Subcutaneous adipose tissue (tissue), 4 donors: ENCODE data around the gene DNAJC1. TPM values are rescaled to one million over a fixed set of nuclear protein-coding genes. Genes with fewer than 3 reads are reported as not detected.

Experiments
- total RNA-seq, 4 donors: library from RNA; depleted of rRNA; stranded (reverse); fragments of >200 nt; gene quantifications; one replicate each; pipeline ENCODE4 v1.1.0, GENCODE V29; 2016
- TF ChIP-seq, protein P1 (sequence below): fragments of 450-650 bp; IDR thresholded peaks from one replicate; pipeline ENCODE4 v1.5.1; 2016; ENCODE audit warnings: low read depth, mild to moderate bottlenecking, control low read depth, antibody characterized with exemption, moderate library complexity

Gene DNAJC1
- total RNA-seq, 4 donors from 2014 or later: 24.0 to 75.8 (median 56.0) TPM

DNA sequence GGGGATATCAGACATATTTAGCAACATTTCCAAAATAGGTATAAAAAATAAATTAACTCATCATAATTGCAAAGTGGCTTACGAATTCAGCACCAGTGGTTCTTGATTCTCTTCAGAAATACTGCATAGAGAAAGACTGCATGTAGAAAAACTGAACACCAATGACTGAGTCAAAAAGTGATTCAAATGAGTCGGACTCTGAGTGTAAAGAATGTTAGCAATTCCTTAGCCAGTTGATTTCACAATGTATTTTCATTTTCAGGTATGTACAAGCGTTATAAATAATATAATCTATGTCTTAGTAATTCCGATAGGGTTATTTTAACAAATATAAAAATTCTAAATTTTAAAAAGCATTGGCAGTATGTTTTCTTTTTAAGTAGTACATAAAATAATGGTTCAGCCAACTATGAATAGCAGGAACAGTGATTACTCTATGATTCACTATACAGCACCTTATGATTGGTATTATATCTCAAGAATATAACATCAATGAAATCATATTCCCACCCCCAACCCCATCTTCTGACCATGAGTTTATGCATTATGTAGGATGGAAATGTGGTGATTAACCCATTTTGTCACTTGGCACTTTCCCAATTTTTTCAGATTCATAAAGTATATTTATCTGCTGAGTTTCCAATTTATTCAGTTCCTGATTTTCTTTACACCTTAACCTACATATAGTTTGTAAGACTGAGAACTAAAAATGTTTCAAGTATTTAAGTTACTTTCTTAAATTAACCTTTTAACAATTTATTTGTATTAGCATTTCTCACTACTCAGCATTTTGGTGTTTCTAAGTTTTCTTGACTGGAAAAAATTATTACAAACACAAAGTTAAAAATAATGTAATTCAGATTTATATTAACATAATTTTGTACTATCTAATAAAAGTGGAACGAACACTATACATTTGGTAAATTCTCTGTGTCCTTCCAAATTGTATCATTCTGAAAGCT lies 33.9 kb downstream of the DNAJC1 start:
- TF ChIP-seq, protein P1, sequence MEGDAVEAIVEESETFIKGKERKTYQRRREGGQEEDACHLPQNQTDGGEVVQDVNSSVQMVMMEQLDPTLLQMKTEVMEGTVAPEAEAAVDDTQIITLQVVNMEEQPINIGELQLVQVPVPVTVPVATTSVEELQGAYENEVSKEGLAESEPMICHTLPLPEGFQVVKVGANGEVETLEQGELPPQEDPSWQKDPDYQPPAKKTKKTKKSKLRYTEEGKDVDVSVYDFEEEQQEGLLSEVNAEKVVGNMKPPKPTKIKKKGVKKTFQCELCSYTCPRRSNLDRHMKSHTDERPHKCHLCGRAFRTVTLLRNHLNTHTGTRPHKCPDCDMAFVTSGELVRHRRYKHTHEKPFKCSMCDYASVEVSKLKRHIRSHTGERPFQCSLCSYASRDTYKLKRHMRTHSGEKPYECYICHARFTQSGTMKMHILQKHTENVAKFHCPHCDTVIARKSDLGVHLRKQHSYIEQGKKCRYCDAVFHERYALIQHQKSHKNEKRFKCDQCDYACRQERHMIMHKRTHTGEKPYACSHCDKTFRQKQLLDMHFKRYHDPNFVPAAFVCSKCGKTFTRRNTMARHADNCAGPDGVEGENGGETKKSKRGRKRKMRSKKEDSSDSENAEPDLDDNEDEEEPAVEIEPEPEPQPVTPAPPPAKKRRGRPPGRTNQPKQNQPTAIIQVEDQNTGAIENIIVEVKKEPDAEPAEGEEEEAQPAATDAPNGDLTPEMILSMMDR: no peak

DNA sequence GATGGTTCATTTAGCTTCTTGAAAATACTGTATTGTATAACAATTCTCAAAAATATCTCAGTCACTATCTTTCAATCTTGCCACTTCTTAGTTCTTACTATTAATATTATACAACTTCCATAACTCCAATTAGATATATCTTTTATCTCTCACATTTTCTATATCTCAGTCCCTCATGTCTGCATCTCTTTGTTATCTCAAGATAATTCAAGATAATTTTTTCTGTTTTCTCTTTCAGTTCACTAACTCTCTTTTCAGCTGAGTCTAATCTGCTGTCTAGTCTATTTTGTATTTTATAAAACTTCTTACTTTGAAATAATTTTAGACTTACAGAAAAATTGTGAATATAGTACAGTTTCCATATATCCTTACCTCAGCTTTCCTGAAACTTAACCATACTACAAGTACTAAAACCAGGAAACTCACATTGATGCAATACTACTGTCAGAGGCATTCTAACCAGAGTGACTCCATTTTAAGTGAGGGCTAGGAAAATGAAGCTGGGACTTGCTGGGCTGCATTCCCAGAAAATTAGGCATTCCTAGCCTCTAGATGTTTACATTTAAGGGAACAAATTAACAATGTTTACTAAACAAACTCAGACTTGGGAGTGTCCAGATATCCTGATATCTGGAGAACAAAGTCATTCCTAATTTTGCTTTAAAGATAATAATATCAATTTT lies 38.4 kb downstream of the DNAJC1 start:
- TF ChIP-seq, protein P1: no peak

DNA sequence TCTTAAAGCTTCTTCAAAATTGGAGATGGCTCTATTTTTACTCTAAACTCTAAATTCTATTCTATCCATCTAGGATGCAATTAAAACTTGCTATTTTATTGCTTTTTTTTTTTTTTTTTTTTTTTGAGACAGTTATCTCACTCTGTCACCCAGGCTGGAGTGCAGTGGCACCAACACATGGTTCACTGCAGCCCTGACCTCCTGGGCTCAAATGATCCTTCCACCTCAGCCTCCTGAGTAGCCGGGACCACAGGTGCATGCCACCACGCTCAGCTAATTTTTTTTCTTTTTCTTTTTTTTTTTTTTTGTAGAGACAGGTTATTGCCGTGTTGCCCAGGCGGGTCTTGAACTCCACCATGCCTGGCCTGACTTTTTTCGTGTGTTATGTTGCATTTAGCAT lies 41.2 kb downstream of the DNAJC1 start:
- TF ChIP-seq, protein P1: no peak

GRCh38 chr10:21961847-21962246 lies 41.7 kb downstream of the DNAJC1 start:
- TF ChIP-seq, protein P1: no peak

- TF ChIP-seq, protein P1: no peak
Observed at GRCh38 chr10:21959998-21960397, 43.5 kb downstream of the DNAJC1 start.

DNA sequence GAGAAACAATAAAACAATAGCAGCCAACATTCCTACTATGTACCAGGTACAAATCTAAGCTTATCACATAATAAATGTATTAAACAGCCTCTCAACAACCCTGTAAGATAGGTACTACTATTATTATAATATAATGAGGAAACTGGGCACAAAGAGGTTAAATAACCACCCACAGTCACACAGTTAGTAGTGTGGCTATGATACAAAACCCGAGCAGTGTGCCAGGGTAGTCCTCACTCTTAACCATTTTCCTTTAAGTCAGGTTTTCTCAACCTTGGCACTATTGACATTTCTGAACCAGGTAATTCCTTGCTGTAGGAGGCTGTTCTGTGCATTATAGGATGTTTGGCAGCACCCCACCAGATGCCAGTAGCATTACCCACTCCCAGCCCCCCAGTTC lies 48.8 kb downstream of the DNAJC1 start:
- TF ChIP-seq, protein P1: no peak

- TF ChIP-seq, protein P1: no peak
Observed at GRCh38 chr10:21954132-21954531, 49.4 kb downstream of the DNAJC1 start.
